Glutamatergic neuron (in vitro differentiated cells): ENCODE results near the gene LMF1. TPM values are rescaled to one million over a fixed set of nuclear protein-coding genes. Genes with fewer than 3 reads are reported as not detected.

Source experiments
- DNase-seq: peaks from one replicate; pipeline ENCODE4 v3.0.0; 2022
- H3K27ac Mint-ChIP-seq: one replicate; pipeline ENCODE4 v1.8.0; 2020; ENCODE audit warnings: mild to moderate bottlenecking, mixed read lengths, inconsistent platforms; ENCODE audit not compliant: unreplicated experiment
- H3K27me3 Mint-ChIP-seq: one replicate; pipeline ENCODE4 v1.8.0; 2020; ENCODE audit warnings: mild to moderate bottlenecking, moderate library complexity, mixed read lengths, inconsistent platforms; ENCODE audit not compliant: unreplicated experiment
- H3K36me3 Mint-ChIP-seq: one replicate; pipeline ENCODE4 v1.8.0; 2020; ENCODE audit warnings: mild to moderate bottlenecking, mixed read lengths, inconsistent platforms; ENCODE audit not compliant: unreplicated experiment
- H3K4me1 Mint-ChIP-seq: one replicate; pipeline ENCODE4 v1.8.0; 2020; ENCODE audit warnings: mild to moderate bottlenecking, low read depth, mixed read lengths, inconsistent platforms; ENCODE audit not compliant: unreplicated experiment
- H3K4me3 Mint-ChIP-seq: one replicate; pipeline ENCODE4 v1.8.0; 2020; ENCODE audit warnings: mild to moderate bottlenecking, mixed read lengths, inconsistent platforms; ENCODE audit not compliant: unreplicated experiment
- H3K9me3 Mint-ChIP-seq: one replicate; pipeline ENCODE4 v1.8.0; 2020; ENCODE audit warnings: mild to moderate bottlenecking, moderate library complexity, mixed read lengths, inconsistent platforms; ENCODE audit not compliant: unreplicated experiment
- total RNA-seq: library from RNA; stranded (reverse); fragmentation: NEBNext Ultra II Directional; extraction: Animal tissue kit (Norgen Biotek cat#: 25700); gene quantifications from one replicate; pipeline ENCODE4 v1.2.1, GENCODE V29; 2021; ENCODE audit not compliant: unreplicated experiment
- TF ChIP-seq, protein P1 (sequence below): fragments of 200-600 bp; sonication (generic); IDR thresholded peaks from one replicate; pipeline ENCODE4 v1.5.0; 2021; ENCODE audit not compliant: partially characterized antibody, unreplicated experiment

Gene LMF1
- total RNA-seq, 1 donor from 2014 or later, result 17.4 TPM

DNA sequence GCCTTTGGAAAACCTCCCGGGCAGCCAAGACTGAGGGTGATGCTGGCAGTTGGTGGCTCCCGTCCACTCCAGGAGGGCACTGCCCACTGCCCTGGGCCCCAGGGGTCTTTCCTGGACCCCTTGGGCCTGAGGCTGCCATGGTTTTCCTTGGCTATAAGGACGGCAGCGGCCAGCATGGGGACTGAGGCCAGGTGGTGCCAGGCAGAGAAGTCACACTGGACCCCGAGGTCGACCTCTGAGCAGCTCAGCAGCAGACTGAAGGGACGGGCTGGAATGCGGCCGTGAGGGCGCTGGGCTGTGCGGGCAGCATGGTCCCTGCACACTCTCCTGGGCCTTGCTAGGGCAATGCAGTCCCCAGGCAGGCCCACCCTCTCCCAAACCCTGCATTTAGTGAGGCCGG is 114.7 kb downstream of the LMF1 start:
- peaks cover 16% of the 10 kb centered on the region for H3K9me3 Mint-ChIP-seq
- H3K27me3 Mint-ChIP-seq, result peaks cover 10% of the 10 kb centered on the region
- no peak overlapping the region for H3K27ac Mint-ChIP-seq
- no peak for DNase-seq
- H3K4me3 Mint-ChIP-seq, result no peak overlapping the region
- H3K4me1 Mint-ChIP-seq, result no peaks in the 10 kb centered on the region
- TF ChIP-seq, protein P1, sequence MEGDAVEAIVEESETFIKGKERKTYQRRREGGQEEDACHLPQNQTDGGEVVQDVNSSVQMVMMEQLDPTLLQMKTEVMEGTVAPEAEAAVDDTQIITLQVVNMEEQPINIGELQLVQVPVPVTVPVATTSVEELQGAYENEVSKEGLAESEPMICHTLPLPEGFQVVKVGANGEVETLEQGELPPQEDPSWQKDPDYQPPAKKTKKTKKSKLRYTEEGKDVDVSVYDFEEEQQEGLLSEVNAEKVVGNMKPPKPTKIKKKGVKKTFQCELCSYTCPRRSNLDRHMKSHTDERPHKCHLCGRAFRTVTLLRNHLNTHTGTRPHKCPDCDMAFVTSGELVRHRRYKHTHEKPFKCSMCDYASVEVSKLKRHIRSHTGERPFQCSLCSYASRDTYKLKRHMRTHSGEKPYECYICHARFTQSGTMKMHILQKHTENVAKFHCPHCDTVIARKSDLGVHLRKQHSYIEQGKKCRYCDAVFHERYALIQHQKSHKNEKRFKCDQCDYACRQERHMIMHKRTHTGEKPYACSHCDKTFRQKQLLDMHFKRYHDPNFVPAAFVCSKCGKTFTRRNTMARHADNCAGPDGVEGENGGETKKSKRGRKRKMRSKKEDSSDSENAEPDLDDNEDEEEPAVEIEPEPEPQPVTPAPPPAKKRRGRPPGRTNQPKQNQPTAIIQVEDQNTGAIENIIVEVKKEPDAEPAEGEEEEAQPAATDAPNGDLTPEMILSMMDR, result no peak
- H3K36me3 Mint-ChIP-seq, result peaks cover 5% of the 10 kb centered on the region

DNA sequence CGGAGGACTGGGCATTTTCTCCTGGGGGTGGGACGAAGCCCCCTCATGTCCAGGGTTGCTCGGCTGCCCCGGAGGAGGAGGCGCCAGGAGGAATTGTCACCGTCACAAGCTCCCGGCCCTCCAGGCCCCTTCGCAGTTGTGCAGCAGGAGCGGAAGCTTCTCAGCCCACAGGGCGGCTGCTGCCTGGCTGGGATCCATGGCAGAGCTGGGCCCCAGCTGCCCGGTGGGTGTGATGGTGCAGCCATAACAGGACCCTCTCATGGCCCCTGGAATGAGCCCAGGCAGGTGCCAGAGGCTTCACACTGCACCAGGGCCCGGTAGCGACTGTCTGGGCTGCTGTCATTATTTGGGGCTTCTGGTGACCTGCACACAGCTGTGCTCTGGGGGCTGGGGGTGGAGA is 115.3 kb downstream of the LMF1 start:
- Mint-ChIP-seq H3K27me3 (peaks cover 15% of the 10 kb centered on the region), H3K9me3 (peaks cover 18% of the 10 kb centered on the region), H3K4me1 (no peaks in the 10 kb centered on the region), H3K36me3 (peaks cover 6% of the 10 kb centered on the region), H3K27ac (no peak overlapping the region), H3K4me3 (no peak overlapping the region)
- TF ChIP-seq, protein P1, result no peak
- DNase-seq, result no peak

DNA sequence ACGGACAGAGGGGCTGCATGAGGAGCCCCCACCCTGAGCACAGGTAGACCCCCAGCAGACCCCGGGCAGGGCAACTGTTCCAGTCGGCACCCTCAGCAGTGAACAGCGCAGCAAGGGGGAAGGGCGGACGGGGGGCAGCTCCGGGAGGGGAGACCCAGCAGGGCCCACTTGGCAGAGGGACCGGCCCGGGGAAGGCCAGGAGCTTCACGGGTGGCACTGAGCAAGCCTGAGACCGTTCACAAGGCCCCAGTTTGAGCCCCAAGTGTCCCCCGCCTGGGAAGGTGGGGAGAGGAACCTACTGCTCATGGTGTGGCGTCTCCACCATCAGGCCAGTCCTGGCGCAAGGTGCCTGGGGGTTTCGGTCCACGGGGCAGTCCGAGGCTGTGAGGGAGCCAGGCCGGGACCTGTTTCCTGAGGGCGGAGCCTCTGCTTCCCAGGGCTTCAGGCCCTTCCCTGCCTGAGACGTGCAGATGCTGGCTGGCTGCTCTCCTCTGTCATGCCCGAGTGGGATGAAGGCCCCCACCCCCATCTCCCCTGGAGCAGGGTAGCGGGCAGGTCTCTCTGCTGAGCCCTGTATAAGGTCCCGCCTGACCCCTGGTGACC is 115.9 kb downstream of the LMF1 start:
- TF ChIP-seq, protein P1, result no peak
- H3K4me3 Mint-ChIP-seq, result no peak overlapping the region
- H3K9me3 Mint-ChIP-seq, result peaks cover 19% of the 10 kb centered on the region
- DNase-seq, result no peak
- no peaks in the 10 kb centered on the region for H3K4me1 Mint-ChIP-seq
- H3K36me3 Mint-ChIP-seq, result peaks cover 11% of the 10 kb centered on the region
- H3K27me3 Mint-ChIP-seq, result peaks cover 21% of the 10 kb centered on the region
- H3K27ac Mint-ChIP-seq, result no peak overlapping the region

DNA sequence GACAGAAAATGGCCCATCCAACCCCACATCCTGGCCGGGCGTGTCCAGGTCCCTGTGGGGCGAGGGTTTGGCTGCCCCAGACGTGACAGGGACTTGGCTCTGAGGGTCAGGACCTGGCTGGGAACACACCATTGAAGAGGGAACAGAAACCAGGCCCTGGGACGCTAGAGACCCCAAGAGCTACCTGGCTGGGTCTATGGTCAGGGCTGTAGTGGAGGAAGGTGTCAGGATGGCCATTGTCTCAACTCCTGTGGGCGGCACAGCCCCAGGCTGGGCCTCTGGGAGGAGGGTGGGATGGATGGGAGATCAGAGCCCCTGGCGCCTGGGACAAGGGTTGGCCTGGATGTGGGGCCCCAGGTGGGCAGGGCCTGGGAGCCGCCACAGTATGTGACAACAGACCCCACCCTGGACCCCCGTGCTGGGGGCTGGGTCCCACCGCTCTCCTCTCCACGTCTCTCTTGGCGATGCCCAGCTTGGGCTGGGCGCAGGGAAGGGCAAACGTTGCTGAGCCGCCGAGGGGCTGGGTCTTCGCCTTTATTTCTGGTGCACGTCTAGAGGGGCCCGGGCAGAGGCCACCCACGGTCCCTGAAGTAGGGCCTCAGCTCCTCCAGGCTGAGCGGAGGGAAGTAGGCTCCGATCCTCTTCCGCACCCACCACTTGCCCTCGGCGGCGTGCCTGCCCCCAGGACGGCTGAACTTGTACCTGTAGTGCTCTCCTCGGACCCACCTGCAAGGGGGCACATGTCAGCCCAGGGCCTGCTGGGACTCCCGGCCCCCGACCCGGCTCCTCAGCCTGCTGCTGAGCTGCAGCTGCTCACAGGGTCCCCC is 116.6 kb downstream of the LMF1 start:
- H3K27me3 Mint-ChIP-seq, result peaks cover 23% of the 10 kb centered on the region
- H3K4me1 Mint-ChIP-seq, result no peaks in the 10 kb centered on the region
- H3K27ac Mint-ChIP-seq, result no peak overlapping the region
- DNase-seq, result no peak
- H3K36me3 Mint-ChIP-seq, result peaks cover 14% of the 10 kb centered on the region
- TF ChIP-seq, protein P1, result no peak
- H3K4me3 Mint-ChIP-seq, result no peak overlapping the region
- peaks cover 21% of the 10 kb centered on the region for H3K9me3 Mint-ChIP-seq

DNA sequence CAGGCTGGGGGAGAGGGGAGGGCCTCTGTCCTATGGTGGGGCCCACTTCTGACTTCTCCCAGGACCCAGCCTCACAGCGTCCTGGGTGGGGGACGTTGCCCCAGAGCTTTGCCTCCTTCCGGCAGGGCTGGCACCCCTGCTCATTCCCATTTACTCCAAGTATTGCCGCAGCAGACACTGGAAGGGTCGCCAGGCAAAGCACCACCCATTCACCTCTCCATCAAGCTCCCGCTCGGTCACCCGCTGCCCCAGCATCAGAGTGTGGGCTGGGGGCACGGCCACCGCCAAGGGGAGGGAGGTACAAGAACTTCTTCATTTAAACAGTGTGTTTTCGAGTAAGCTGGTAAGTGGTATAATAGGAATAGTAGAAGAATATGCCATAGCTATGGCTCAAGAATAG is 117.5 kb downstream of the LMF1 start:
- Mint-ChIP-seq H3K27ac (no peak overlapping the region), H3K36me3 (peaks cover 14% of the 10 kb centered on the region), H3K27me3 (peaks cover 23% of the 10 kb centered on the region), H3K4me3 (no peak overlapping the region), H3K4me1 (no peaks in the 10 kb centered on the region), H3K9me3 (peaks cover 24% of the 10 kb centered on the region)
- no peak for DNase-seq
- TF ChIP-seq, protein P1, result no peak
